ENCODE results near the gene MAP2K5. TPM values are rescaled to one million over a fixed set of nuclear protein-coding genes. Genes with fewer than 3 reads are reported as not detected.

Gene MAP2K5
- total RNA-seq, 2 donors from 2014 or later: 13.9 to 15.4 TPM

GRCh38 chr15:67766968-67767367 is 224.5 kb downstream of the MAP2K5 start:
- intact Hi-C loops (cut with DNase I): no loop called here
- ATAC-seq: no peak
- no peak for DNase-seq

GRCh38 chr15:67768313-67768977 is 225.9 kb downstream of the MAP2K5 start:
- intact Hi-C loops (cut with DNase I): no loop called here
- no peak for ATAC-seq
- no peak for DNase-seq

GRCh38 chr15:67769497-67770357 is 227.2 kb downstream of the MAP2K5 start:
- intact Hi-C loops (cut with DNase I): no loop called here

GRCh38 chr15:67770358-67770628 is 227.8 kb downstream of the MAP2K5 start:
- no peak for ATAC-seq
- DNase-seq: no peak
- intact Hi-C loops (cut with DNase I): no loop called here

More at GRCh38 chr15:67769497-67770357, 227.2 kb downstream of the MAP2K5 start:
- no peak for ATAC-seq
- DNase-seq: no peak

- ATAC-seq: peak in 1 of 2 donors; percentile 77
- DNase-seq: no peak
Observed at GRCh38 chr15:67771189-67771800, 228.8 kb downstream of the MAP2K5 start.

GRCh38 chr15:67774626-67775025 is 232.1 kb downstream of the MAP2K5 start:
- intact Hi-C loops (cut with DNase I): no loop called here
- DNase-seq: no peak
- no peak for ATAC-seq

More at GRCh38 chr15:67771189-67771800, 228.8 kb downstream of the MAP2K5 start:
- intact Hi-C loops (cut with DNase I): no loop called here

- intact Hi-C loops (cut with DNase I): no loop called here
- DNase-seq (no peak), ATAC-seq (no peak)
Observed at GRCh38 chr15:67775250-67775649, 232.7 kb downstream of the MAP2K5 start.

- intact Hi-C loops (cut with DNase I): no loop called here
- ATAC-seq: no peak
Observed at GRCh38 chr15:67775998-67776397, 233.5 kb downstream of the MAP2K5 start.

GRCh38 chr15:67776600-67776999 is 234.1 kb downstream of the MAP2K5 start:
- DNase-seq: no peak
- no peak for ATAC-seq
- intact Hi-C loops (cut with DNase I): no loop called here

More at GRCh38 chr15:67775998-67776397, 233.5 kb downstream of the MAP2K5 start:
- DNase-seq: no peak

- no peak for DNase-seq
- intact Hi-C loops (cut with DNase I): no loop called here
- ATAC-seq: no peak
Observed at GRCh38 chr15:67777071-67777470, 234.6 kb downstream of the MAP2K5 start.

- intact Hi-C loops (cut with DNase I): no loop called here
- no peak for ATAC-seq
- no peak for DNase-seq
Observed at GRCh38 chr15:67777773-67778172, 235.3 kb downstream of the MAP2K5 start.

GRCh38 chr15:67778968-67779548 is 236.6 kb downstream of the MAP2K5 start:
- DNase-seq (no peak), ATAC-seq (no peak)
- intact Hi-C loops (cut with DNase I): no loop called here

- DNase-seq (no peak), ATAC-seq (no peak)
- intact Hi-C loops (cut with DNase I): no loop called here
Observed at GRCh38 chr15:67779549-67780111, 237.1 kb downstream of the MAP2K5 start.

GRCh38 chr15:67781061-67781460 is 238.6 kb downstream of the MAP2K5 start:
- no peak for ATAC-seq
- no peak for DNase-seq
- intact Hi-C loops (cut with DNase I): no loop called here

- no peak for ATAC-seq
- no peak for DNase-seq
- intact Hi-C loops (cut with DNase I): no loop called here
Observed at GRCh38 chr15:67781907-67782690, 239.6 kb downstream of the MAP2K5 start.

- intact Hi-C loops (cut with DNase I): no loop called here
- DNase-seq (no peak), ATAC-seq (no peak)
Observed at GRCh38 chr15:67782691-67782991, 240.1 kb downstream of the MAP2K5 start.

GRCh38 chr15:67783303-67783702 is 240.8 kb downstream of the MAP2K5 start:
- DNase-seq (no peak), ATAC-seq (peak in 1 of 2 donors; percentile 50)
- intact Hi-C loops (cut with DNase I): no loop called here

- intact Hi-C loops (cut with DNase I): no loop called here
- no peak for DNase-seq
- ATAC-seq: no peak
Observed at GRCh38 chr15:67784090-67784781, 241.7 kb downstream of the MAP2K5 start.

Data from left cardiac atrium (tissue), 4 donors.